GM04504 (cell line): ENCODE results near the gene CASP14.
"Not testable (repeated sequence)": the region's sequence is repeated elsewhere in the genome, so short reads cannot be mapped to it uniquely, and the experiment has no call there.

Source experiments
- DNase-seq: peaks from one replicate; pipeline ENCODE4 v3.0.0-alpha.2; 2012; ENCODE audit warnings: low read depth

The CASP14 gene, protein sequence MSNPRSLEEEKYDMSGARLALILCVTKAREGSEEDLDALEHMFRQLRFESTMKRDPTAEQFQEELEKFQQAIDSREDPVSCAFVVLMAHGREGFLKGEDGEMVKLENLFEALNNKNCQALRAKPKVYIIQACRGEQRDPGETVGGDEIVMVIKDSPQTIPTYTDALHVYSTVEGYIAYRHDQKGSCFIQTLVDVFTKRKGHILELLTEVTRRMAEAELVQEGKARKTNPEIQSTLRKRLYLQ

DNA sequence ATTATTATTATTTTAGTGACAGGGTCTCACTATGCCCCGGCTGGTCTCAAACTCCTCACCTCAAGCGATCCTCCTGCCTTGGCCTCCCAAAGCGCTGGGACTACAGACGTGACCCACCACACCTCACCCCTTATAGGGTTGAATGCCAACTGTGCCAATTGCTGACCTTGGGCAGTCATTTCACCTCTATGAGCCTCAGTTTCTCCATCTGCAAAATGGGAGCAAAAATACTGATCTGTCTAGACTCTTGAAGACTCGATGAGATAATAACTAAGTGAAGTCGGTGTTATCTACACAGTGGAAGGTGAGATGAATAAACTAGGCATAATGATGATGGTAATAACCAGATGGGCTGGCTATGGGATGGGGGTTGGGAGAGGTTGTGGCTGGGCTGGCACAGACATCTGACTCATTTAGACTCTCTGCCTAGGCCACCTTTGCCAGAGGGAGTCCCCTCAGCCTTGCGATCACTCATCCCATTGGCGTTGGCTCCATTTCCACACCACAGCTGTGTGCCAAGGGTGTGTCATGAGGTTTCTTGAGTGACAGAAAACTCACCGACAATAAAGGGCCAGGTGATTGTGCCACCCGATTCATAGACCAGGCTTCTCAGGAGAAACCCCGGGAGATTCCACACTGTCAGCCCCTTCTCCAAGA is at the start of gene CASP14:
Gene CASP14, plus strand, starts transcription at position 596 of the 657 bp plus-strand sequence. CDS start 2,772 bp downstream, outside the sequence.
- DNase-seq = no peak

DNA sequence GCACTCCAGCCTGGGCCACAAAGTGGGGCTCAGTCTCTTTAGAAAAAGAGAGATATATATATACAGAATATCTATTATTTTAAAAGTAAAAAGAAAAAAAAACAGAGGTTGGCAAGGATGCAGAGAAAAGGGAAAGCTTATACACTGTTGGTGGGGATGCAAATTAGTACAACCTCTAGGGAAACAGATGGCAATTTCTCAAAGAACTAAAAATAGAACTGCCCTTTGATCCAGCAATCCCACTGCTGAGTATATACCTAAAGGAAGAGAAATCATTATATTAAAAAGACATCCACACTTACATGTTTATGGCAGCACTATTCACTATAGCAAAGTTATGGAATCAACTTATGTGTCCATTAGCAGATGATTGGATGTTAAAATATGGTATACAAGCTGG is 41.0 kb upstream of the CASP14 start:
- no peak for DNase-seq

DNA sequence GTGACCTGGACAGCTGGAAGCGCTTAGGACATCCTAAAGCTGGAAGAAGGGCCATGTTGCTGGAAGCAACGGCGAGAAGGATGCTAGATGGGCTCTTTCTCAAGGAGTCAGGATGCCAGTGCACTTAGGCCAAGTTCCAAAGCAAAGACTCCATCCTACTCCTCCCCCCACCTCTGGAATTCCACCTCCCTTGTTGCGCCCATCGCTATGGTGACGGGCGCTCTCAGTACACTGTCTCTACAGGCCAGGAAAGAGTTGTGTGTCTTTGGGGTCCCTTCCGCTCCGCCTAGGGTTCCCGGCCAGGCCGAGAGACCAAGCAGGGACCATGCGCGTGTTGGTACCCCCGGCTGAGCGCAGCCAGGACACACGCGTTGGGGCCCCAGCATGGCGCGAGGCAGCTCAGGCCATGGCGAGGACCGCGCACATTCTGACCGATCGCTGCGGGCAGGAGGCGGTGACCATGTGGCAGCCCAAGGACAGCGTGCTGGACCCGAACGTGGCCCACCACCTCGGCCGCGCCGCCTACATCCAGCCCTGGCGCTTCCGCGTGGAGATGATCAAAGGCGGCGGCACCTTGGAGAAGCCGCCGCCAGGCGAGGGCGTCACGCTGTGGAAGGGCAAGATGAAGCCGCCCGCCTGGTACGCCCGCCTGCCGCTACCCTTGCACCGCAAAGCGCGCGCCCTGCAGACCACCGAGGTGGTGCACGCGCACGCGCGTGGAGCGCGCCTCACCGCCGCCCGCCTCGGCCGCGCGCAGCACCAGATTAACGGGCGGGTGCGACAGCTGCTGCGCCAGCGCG is 38.6 kb upstream of the CASP14 start:
- DNase-seq = no peak

DNA sequence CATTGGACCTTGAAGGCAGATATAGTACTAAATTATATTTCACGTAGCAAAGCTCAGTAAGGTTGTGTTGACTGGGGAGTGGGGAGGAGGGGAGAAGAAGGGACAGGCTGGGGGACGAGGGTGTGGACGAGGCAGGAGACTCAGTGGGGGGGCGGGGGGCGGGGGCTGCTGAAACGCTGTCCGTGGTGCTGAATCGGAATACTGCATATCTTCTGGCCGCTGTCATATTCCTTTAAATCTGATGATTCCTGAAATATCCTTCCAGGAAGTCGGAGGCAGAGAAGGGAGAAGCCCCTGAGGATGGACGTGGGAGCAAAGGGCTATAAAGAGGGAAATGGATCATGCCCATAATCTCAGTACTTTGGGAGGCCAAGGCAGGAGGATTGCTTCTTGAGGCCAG is 34.7 kb upstream of the CASP14 start:
- DNase-seq = no peak

DNA sequence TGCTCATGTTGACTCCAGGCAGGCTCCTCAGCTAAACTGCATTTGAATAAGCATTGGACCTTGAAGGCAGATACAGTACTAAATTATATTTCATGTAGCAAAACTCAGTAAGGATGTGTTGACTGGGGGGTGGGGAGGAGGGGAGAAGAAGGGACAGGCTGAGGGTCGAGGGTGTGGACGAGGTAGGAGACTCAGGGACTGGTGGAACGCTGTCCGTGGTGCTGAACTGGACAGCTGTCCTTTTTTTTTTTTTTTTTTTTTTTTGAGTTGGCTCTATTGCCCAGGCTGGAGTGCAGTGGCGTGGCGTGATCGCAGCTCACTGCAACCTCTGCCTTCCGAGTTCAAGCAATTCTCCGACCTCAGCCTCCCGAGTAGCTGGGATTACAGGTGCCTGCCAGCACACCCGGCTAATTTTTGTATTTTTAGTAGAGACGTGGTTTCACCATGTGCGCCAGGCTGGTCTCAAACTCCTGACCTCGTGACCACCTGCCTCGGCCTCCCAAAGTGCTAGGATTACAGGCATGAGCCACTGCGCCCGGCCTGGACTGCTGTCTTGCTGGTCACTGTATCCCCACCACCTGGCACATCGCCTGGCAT is 33.2 kb upstream of the CASP14 start:
- DNase-seq = no peak

DNA sequence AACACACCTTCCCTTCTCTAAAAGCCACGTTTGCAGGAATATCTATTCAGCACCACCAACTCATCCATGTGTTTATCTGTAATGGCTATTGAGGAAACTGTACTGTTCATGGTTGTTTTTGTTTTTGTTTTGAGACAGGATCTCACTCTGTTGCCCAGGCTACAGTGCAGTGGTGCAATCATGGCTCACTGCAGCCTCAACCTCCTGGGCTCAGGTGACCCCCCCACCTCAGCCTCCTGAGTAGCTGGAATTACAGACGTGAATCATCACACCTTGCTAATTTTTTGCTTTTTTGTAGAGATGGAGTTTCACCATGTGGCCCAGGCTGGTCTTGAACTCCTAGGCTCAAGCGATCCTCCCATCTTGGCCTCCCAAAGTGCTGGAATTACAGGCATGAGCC is 30.4 kb upstream of the CASP14 start:
- DNase-seq = not testable (repeated sequence)

DNA sequence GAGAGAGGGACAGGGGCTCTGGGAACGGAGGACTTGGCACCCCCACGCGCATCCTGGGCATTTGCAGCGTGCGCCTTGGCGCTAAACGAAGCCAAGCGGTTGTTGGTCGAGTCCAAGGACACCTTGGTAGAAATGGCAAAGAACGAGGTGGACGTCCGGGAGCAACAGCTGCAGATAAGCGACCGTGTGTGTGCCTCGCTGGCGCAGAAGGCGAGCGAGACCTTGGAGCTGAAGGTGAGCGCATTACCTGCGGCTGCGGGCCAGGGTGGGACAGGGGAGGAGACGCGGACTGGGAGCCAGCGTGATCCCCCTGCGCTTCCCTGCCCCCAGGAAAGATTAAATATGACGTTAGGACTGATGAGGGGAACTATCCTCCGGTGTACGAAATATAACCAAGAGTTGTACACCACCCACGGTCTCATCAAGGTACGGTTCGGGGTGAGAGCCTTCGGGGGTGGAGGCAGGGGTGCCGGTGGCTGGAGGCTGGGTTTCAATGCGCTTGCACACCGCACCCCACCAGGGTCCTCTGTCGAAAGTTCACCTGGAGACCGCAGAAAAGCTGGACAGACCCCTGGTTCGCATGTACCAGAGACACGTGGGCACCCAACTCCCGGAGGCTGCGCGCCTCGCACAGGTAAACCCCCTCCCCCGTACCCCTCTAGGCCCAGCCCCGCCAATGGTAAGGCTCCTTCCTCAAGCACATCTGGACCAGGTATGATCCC is 27.8 kb upstream of the CASP14 start:
- DNase-seq = no peak

DNA sequence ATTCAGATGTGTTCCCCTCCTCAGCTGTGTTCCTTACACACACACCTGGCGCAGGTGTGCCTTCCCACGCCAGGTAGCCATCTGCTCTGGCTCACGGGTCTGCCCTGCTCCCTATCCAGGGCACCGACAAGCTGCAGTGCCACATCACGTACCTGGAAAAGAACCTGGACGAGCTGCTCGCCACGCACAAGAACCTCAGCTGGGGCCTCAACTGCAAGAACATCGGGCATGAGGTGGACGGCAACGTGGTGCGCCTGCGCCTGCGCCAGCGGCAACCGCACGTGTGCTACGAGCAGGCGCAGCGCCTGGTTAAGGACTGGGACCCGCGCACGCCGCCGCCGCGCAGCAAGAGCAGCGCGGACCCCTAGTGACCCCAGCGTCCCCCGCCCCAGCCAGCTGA is 26.5 kb upstream of the CASP14 start:
- no peak for DNase-seq

DNA sequence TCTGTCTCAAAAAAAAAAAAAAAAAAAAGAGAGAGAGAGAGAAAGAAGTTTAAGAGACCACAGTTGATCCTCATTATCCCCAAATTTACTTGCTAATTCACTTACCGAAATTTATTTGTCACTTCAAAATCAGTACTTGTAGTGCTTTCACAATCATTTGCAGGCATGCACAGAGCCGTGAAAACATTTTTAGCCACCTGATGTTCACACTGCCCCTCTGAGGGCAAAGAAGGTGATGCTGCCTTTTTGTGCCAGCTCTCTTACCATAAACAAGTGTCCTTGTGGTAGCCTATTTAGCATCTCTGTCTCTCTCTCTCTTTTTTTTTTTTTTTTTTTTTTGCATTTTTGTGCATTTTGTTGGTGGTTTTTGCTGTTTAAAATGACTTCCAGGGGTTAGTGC is 24.1 kb upstream of the CASP14 start:
- no peak for DNase-seq

DNA sequence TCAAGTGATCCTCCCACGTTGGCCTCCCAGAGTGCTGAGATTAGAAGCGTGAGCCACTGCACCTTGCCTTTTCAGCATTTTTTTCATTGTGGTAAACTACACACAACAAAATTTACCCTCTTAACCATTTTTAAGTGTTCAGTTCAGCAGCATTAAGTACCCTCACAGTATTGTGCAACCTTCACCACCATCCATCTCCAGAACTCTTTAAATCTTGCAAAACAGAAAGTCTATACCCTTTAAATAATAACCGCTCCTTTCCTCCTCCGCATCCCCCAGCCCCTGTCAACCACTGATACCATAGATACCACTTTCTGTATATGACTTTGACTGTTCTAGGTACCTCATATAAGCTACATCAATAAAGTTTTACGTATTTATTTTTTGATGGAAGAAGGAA is 20.8 kb upstream of the CASP14 start:
- DNase-seq = no peak

DNA sequence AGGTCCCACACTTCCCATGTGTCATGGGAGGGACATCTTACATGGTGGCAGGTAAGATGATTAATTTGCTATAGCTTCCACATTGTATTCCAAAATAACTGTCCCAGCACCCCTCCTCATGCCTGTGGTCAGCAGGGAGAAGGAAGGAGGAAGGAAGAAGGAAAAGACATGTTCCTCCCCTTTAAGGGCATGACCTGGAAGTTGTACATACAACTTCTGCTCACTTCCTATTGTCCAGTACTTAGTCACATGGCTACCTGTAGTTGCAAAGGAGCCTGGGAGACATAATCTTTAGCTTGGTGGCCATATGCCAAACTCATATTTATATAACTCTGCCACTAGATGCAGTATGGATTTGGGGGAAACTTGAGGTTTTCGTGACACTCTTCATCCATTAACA is 17.6 kb upstream of the CASP14 start:
- no peak for DNase-seq

DNA sequence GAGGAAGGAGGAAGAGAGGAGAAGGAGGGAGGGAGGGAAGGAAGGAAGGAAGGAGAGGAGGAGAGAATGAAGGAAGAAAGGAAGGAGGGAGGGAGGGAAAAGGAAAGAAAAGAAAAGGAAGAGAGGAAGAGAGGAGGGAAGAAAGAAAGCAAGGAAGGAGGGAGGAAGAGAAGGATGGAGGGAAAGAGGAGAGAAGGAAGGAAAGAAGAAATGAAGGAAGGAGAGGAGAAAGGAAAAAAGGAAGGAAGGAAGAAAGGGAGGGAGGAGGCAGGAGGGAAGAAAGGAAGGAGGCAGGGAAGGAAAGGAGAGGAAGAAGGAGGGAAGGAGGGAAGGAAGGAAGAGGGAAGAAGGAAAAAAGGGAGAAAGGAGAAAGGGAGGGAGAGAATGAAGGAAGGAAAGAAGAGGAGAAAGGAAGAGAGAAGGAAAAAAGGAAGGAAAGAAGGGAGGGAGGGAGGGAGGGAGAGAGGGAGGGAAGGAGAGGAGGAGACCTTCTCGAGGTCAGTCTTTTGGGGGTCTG is 13.4 kb upstream of the CASP14 start:
- DNase-seq = no peak

DNA sequence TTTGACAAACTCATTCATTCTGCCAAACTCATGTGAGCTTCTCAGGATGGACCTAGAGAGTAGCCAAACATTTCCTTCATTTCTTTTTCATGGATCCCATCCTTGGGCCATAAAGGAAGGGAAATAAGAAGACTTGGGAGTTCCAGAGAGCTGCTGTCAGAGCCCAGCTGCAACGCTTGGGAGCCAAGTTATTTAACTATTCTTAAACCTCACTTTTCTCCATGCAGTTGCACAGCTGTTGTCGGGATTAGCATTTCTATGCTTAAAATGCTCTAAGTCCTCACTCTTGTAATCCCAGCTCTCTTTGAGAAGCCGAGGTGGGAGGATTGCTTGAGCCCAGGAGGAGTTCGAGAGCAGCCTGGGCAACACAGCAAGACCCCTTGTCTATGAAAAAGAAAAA is 11.7 kb upstream of the CASP14 start:
- DNase-seq = no peak

DNA sequence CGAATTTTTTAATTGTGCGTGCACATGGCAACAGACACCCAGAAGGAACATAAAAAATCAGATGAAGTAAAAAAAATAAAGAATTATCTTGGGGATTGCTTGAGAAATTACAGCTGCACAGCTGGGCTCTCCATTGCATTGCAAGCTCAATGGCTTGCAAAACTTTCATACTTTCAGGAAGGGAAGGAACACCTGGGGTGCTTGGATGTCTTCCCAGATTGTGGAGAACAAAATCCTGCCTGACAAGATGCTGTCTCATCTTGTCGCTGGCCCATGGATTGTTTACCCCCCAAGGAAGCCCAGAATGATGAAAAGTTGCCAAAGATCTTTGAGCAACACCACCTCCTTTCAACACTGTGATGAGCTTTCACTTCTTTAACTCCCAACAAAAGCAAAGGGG is 11.0 kb upstream of the CASP14 start:
- DNase-seq = no peak

DNA sequence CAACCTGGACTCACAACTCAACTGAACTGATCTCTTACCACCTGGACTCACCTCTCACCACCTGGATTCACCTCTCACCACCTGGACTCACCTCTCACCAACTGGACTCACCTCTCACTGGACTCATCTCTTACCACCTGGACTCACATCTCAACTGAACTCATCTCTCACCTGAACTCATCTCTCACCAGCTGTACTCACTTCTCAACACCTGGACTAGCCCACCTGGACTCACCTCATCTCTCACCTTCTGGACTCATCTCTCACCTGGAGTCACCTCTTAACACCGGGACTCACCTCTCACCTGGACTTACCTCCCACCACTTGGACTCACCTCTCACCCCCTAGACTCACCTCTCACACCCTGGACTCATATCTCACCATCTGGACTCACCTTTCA is 7.3 kb upstream of the CASP14 start:
- DNase-seq = no peak

DNA sequence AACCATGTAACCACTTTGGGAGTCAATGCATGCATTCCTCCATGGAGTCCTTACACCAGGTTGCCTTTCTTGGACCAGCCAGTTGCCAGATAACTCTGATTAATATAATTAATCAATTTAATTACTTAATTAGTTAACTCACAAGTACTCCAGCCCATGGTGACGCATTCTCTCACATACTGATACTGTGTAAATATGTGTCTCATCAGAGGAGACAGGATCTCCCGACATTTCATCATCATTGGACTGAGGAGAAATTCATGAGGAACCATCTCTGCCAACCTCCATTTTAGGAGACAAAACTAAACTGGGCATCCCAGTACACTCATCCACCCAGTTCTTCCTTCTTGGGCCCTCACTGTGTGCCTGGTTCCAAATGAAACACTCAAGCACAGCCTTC is 6.5 kb upstream of the CASP14 start:
- no peak for DNase-seq

DNA sequence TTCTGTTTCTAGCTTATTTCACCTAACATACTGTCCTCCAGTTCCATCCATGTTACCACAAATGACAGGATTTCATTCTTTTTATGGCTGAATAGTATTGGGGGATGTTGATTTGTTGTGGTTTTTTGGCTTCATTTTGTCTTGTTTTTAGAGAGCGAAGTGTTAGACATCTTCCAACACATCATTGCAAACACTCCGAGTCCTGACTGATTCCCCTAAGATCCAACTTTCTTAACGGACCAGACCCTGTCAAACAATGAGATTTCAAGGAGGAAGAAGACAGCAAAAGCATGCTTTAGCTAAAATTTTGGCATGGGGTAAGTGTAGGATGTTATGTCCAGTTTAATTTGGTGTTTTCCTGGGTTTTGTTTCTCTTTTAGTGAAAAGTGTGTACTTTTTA is 3.8 kb upstream of the CASP14 start:
- DNase-seq = no peak

DNA sequence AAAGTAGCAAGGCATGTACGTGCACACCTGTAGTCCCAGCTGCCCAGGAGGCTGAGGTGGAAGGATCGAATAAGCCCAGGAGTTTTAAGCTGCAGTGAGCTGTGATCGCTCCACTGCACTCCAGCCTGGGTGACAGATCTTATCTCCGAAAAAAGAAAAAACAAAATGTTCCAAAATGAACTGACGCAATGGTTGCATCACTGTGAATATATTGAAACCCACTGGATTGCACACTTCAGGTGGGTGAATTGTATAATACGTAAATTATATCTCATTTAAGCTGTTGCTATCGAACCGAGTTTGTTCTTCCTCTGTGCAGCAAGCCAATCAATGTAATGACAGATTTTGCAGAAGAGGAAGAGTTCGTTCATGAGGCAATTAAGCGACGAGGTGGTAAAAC is 1.6 kb upstream of the CASP14 start:
- DNase-seq = no peak

DNA sequence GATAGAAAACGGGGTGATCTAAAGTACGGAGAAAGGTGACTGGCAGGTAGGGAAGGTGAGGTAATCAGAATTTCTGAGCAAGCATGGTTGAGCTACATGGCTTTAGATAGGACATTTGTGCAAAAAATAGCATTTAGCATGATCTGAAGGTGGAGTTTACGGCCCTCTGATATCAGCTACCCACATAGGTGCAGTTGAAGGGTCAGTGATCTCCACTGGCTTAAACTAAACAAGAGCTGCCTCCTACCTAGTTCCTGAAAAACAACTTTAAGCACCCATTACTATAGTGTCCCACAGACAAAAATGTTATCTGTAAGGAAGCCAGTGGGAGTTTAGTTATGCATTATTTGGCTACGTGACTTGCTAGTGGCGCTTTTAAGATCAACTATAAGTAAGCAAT is 1.2 kb upstream of the CASP14 start:
- no peak for DNase-seq

DNA sequence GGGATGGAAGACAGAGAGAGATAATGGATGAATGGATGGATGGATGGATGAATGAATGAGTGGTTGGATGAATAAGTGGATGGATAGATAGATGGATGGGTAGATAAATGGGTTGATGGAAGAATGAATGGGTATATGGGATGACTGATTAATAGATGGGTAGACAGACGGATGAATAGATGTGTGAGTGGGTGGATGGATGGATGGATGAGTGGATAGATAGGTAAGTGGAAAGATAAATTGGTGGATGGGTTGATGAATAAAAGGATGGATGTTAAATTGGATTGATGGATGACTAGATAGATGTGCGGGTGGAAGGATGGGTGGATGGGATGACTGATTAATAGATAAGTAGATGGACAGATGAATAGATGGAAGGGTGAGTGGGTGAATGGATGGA is 1.4 kb downstream of the CASP14 start:
- no peak for DNase-seq

DNA sequence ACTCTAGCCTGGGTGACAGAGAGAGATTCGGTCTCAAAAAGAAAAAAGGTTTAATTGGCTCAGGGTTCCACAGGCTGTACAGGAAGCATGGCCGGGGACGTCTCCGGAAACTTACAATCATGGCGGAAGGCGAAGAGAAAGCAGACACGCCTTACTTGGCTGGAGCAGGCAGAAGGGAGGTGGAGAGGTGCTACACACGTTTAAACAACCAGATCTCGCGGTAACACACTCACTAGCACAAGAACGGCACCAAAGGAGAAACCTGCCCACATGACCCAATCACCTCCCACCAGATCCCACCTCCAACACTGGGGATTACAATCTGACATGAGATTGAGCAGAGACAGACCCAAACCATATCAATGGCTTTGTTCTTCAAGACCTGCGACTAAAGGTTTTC is 12.8 kb downstream of the CASP14 start:
- no peak for DNase-seq

DNA sequence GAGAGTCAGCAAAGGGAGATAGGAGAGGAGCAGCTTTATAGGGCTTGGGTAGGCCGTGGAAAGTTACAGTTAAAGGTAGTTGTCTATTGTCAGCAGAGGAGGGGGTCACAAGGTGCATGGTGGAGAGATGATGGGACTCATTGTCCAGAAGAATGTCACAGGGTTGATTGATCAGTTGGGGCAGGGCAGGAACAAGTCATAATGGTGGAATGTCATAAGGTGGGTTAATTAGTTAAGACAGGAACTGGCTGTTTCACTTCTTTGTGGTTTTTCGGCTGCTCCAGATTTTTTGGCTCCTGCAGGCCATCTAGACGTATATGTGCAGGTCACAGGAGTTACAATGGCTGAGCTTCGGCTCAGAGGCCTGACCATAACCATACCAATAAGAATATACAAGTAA is 21.1 kb downstream of the CASP14 start:
- not testable (repeated sequence) for DNase-seq
